Naive thymus-derived CD8-positive, alpha-beta T cell (primary cell): Measurements from ENCODE around the gene ERAP2. TPM values are rescaled to one million over a fixed set of nuclear protein-coding genes. Genes with fewer than 3 reads are reported as not detected.

ENCODE experiments used
- ATAC-seq, 2 donors: fragments of 150-1000 bp; cut with Tn5 transposase in 1 of 2; sonication (Bioruptor Pico), chemical (Tn5 transposase) in 1 of 2; 1 replicate in 1 of 2; 2 replicates in 1 of 2; pipeline ENCODE4 v1.10.0; 2021; ENCODE audit warnings: mild to moderate bottlenecking in 2 of 2, moderate library complexity in 2 of 2
- POLR2A ChIA-PET: fragments of 350-600 bp; sonication (Branson Sonifier 250); formaldehyde crosslinking; loops from one replicate; lab custom pipeline; 2021; ENCODE audit warnings: antibody characterized with exemption; lab: Charles Lee
- DNase-seq, 10 donors: peaks; one replicate each; pipeline versions ENCODE4 v3.0.0 to v3.0.0-alpha.2; 2020 to 2022
- H3K27ac Mint-ChIP-seq, 10 donors: one replicate each; pipeline ENCODE4 v1.8.0; 2020 to 2022; ENCODE audit warnings: mild to moderate bottlenecking in 10 of 10, mixed read lengths in 10 of 10, moderate library complexity in 4 of 10, inconsistent platforms in 1 of 10
- H3K27me3 Mint-ChIP-seq, 5 donors: one replicate each; pipeline ENCODE4 v1.8.0; 2021 to 2022; ENCODE audit warnings: mixed read lengths in 5 of 5
- H3K36me3 Mint-ChIP-seq, 3 donors: one replicate each; pipeline ENCODE4 v1.8.0; 2020 to 2022; ENCODE audit warnings: mixed read lengths in 3 of 3, mild to moderate bottlenecking in 2 of 3, inconsistent platforms in 1 of 3
- H3K4me1 Mint-ChIP-seq, 4 donors: one replicate each; pipeline ENCODE4 v1.8.0; 2021 to 2022; ENCODE audit warnings: mixed read lengths in 4 of 4
- H3K4me3 Mint-ChIP-seq, 10 donors: one replicate each; pipeline ENCODE4 v1.8.0; 2020 to 2022; ENCODE audit warnings: mild to moderate bottlenecking in 10 of 10, mixed read lengths in 10 of 10, moderate library complexity in 6 of 10, inconsistent platforms in 1 of 10
- H3K9me3 Mint-ChIP-seq, 9 donors: one replicate each; pipeline ENCODE4 v1.8.0; 2020 to 2022; ENCODE audit warnings: mixed read lengths in 9 of 9, mild to moderate bottlenecking in 3 of 9, inconsistent platforms in 1 of 9, moderate library complexity in 1 of 9
- polyA plus RNA-seq, 3 donors: library from polyadenylated mRNA; unstranded; fragments of 300-500 nt; fragmentation: Illumina TruSeq; gene quantifications; one replicate each; pipeline ENCODE4 v1.2.3, GENCODE V29; 2021
- total RNA-seq, 8 experiments: library from RNA in 2 of 8; stranded (reverse) in 2 of 8; gene quantifications; one replicate each; pipeline ENCODE4 v1.2.3 and lab custom pipeline; 2021 to 2026

The ERAP2 gene
- total and polyA plus RNA-seq, 5 experiments from 2014 or later: 6.4 to 126 (median 82.9) TPM

- POLR2A ChIA-PET: no interaction called here
- DNase-seq: no peak
- H3K27me3 Mint-ChIP-seq: no peaks in the 10 kb centered on the region
These were observed 4.3 kb downstream of the ERAP2 start for GRCh38 chr5:96880444-96881164.

GRCh38 chr5:96881511-96882115 lies 5.3 kb downstream of the ERAP2 start:
- POLR2A ChIA-PET: no interaction called here
- no peak for ATAC-seq

More at GRCh38 chr5:96880444-96881164, 4.3 kb downstream of the ERAP2 start:
- peaks cover 16 to 59% (median 52%) of the 10 kb centered on the region in 3 donors for H3K36me3 Mint-ChIP-seq
- H3K4me1 Mint-ChIP-seq: peaks cover 42 to 88% (median 74%) of the 10 kb centered on the region in 4 donors
- ATAC-seq: no peak
- peak overlapping the region; percentile 60 to 85 (median 78) for H3K4me3 Mint-ChIP-seq
- no peaks in the 10 kb centered on the region for H3K9me3 Mint-ChIP-seq
- H3K27ac Mint-ChIP-seq: peak overlapping the region; percentile 23 to 83 (median 70)

GRCh38 chr5:96883871-96884270 lies 7.6 kb downstream of the ERAP2 start:
- Mint-ChIP-seq H3K27me3 (no peaks in the 10 kb centered on the region), H3K27ac (peak overlapping the region; percentile 24 to 90 (median 76)), H3K9me3 (no peaks in the 10 kb centered on the region), H3K4me1 (peaks cover 41 to 79% (median 75%) of the 10 kb centered on the region in 4 donors), H3K4me3 (peak overlapping the region in 8 of 10 donors; percentile 34 to 85 (median 73)), H3K36me3 (peaks cover 16 to 79% (median 62%) of the 10 kb centered on the region in 3 donors)
- POLR2A ChIA-PET: interaction anchor here (1.4 to 1.7 kb wide), 2 partner anchors 40 to 76 kb away, joined by 4 read pairs; partner anchors contain the start of gene ERAP1
- no peak for DNase-seq
- ATAC-seq: no peak

More at GRCh38 chr5:96881511-96882115, 5.3 kb downstream of the ERAP2 start:
- no peak for DNase-seq
- Mint-ChIP-seq H3K4me3 (peak overlapping the region; percentile 60 to 85 (median 78)), H3K36me3 (peaks cover 16 to 66% (median 56%) of the 10 kb centered on the region in 3 donors), H3K9me3 (no peaks in the 10 kb centered on the region), H3K27ac (peak overlapping the region; percentile 58 to 83 (median 71)), H3K27me3 (no peaks in the 10 kb centered on the region), H3K4me1 (peaks cover 41 to 89% (median 79%) of the 10 kb centered on the region in 4 donors)

GRCh38 chr5:96884995-96885394 lies 8.7 kb downstream of the ERAP2 start:
- DNase-seq: no peak
- no peaks in the 10 kb centered on the region for H3K27me3 Mint-ChIP-seq
- POLR2A ChIA-PET: interaction anchor here (1.2 to 1.7 kb wide), 5 partner anchors 8 to 77 kb away, joined by 3 to 16 read pairs (median 4); partner anchors contain the start of genes ERAP1, ERAP2 and LNPEP
- H3K36me3 Mint-ChIP-seq: peaks cover 19 to 83% (median 66%) of the 10 kb centered on the region in 3 donors
- H3K9me3 Mint-ChIP-seq: no peaks in the 10 kb centered on the region
- no peak for ATAC-seq
- H3K4me3 Mint-ChIP-seq: peak overlapping the region in 7 of 10 donors; percentile 37 to 83 (median 75)
- H3K4me1 Mint-ChIP-seq: peaks cover 36 to 76% (median 73%) of the 10 kb centered on the region in 4 donors
- H3K27ac Mint-ChIP-seq: peak overlapping the region; percentile 88 to 99 (median 94)

GRCh38 chr5:96885518-96886338 lies 9.4 kb downstream of the ERAP2 start:
- peak in 5 of 10 donors; percentile 16 to 73 (median 32) for DNase-seq
- POLR2A ChIA-PET: interaction anchor here (1.2 to 1.7 kb wide), 4 partner anchors 9 to 50 kb away, joined by 3 to 16 read pairs (median 5); partner anchors contain the start of genes ERAP2 and LNPEP
- Mint-ChIP-seq H3K4me1 (peaks cover 28 to 69% (median 65%) of the 10 kb centered on the region in 4 donors), H3K27ac (peak overlapping the region; percentile 88 to 99 (median 95)), H3K4me3 (peak overlapping the region; percentile 61 to 83 (median 74)), H3K9me3 (no peaks in the 10 kb centered on the region), H3K27me3 (no peaks in the 10 kb centered on the region), H3K36me3 (peaks cover 11 to 83% (median 59%) of the 10 kb centered on the region in 3 donors)
- ATAC-seq: peak; percentile 90 to 97

GRCh38 chr5:96893342-96893741 lies 17.0 kb downstream of the ERAP2 start:
- Mint-ChIP-seq H3K27me3 (no peaks in the 10 kb centered on the region), H3K4me3 (peak overlapping the region in 1 of 10 donors; percentile 23), H3K36me3 (peaks cover 14 to 90% (median 37%) of the 10 kb centered on the region in 3 donors), H3K27ac (peak overlapping the region; percentile 9 to 95 (median 74)), H3K4me1 (peaks cover 23 to 63% (median 45%) of the 10 kb centered on the region in 4 donors), H3K9me3 (no peaks in the 10 kb centered on the region)
- ATAC-seq (peak in 1 of 2 donors; percentile 37), DNase-seq (no peak)
- POLR2A ChIA-PET: interaction anchor here (0.9 to 1.4 kb wide), 4 partner anchors 16 to 43 kb away, joined by 3 to 9 read pairs (median 3); partner anchors contain the start of gene LNPEP

- DNase-seq (peak in 3 of 10 donors; percentile 34 to 66 (median 64)), ATAC-seq (peak; percentile 80 to 81)
- H3K36me3 Mint-ChIP-seq: peaks cover 6 to 91% (median 34%) of the 10 kb centered on the region in 3 donors
- peaks cover 28 to 71% (median 46%) of the 10 kb centered on the region in 4 donors for H3K4me1 Mint-ChIP-seq
- peak overlapping the region; percentile 48 to 86 (median 78) for H3K4me3 Mint-ChIP-seq
- H3K27ac Mint-ChIP-seq: peak overlapping the region; percentile 72 to 95 (median 88)
- H3K9me3 Mint-ChIP-seq: no peaks in the 10 kb centered on the region
- no peaks in the 10 kb centered on the region for H3K27me3 Mint-ChIP-seq
- POLR2A ChIA-PET: interaction anchor here (0.8 to 2.1 kb wide), 12 partner anchors 11 to 234 kb away, joined by 3 to 10 read pairs (median 5); partner anchors contain the start of genes CAST, ERAP1, ERAP2 and LNPEP
These were observed 20.0 kb downstream of the ERAP2 start for GRCh38 chr5:96896276-96896675.

- Mint-ChIP-seq H3K4me3 (peak overlapping the region; percentile 48 to 86 (median 78)), H3K36me3 (peaks cover 6 to 91% (median 38%) of the 10 kb centered on the region in 3 donors)
These were observed 20.5 kb downstream of the ERAP2 start for GRCh38 chr5:96896806-96897205.

GRCh38 chr5:96901384-96901783 lies 25.1 kb downstream of the ERAP2 start:
- no peaks in the 10 kb centered on the region for H3K9me3 Mint-ChIP-seq
- H3K27me3 Mint-ChIP-seq: no peaks in the 10 kb centered on the region
- H3K4me3 Mint-ChIP-seq: no peak overlapping the region
- H3K27ac Mint-ChIP-seq: peak overlapping the region in 8 of 10 donors; percentile 41 to 86 (median 70)
- ATAC-seq (no peak), DNase-seq (no peak)
- POLR2A ChIA-PET: interaction anchor here (1.6 kb wide), 1 partner anchor 10 kb away, joined by 4 read pairs; no protein-coding TSS in a partner anchor
- H3K36me3 Mint-ChIP-seq: peaks cover 0 to 95% (median 33%) of the 10 kb centered on the region in 3 donors
- H3K4me1 Mint-ChIP-seq: peaks cover 13 to 51% (median 28%) of the 10 kb centered on the region in 4 donors

More at GRCh38 chr5:96896806-96897205, 20.5 kb downstream of the ERAP2 start:
- DNase-seq (no peak), ATAC-seq (peak; percentile 52 to 60)
- Mint-ChIP-seq H3K9me3 (no peaks in the 10 kb centered on the region), H3K27me3 (no peaks in the 10 kb centered on the region), H3K4me1 (peaks cover 29 to 76% (median 47%) of the 10 kb centered on the region in 4 donors), H3K27ac (peak overlapping the region; percentile 72 to 95 (median 88))
- POLR2A ChIA-PET: interaction anchor here (0.8 to 2.1 kb wide), 12 partner anchors 11 to 235 kb away, joined by 3 to 10 read pairs (median 5); partner anchors contain the start of genes CAST, ERAP1, ERAP2 and LNPEP

- H3K4me3 Mint-ChIP-seq: no peak overlapping the region
- H3K36me3 Mint-ChIP-seq: peaks cover 0 to 95% (median 31%) of the 10 kb centered on the region in 3 donors
- no peaks in the 10 kb centered on the region for H3K9me3 Mint-ChIP-seq
- H3K27ac Mint-ChIP-seq: peak overlapping the region in 5 of 10 donors; percentile 51 to 86 (median 73)
- POLR2A ChIA-PET: no interaction called here
- no peak for ATAC-seq
- no peak for DNase-seq
- H3K4me1 Mint-ChIP-seq: peaks cover 13 to 47% (median 25%) of the 10 kb centered on the region in 4 donors
- H3K27me3 Mint-ChIP-seq: no peaks in the 10 kb centered on the region
These were observed 25.5 kb downstream of the ERAP2 start for GRCh38 chr5:96901841-96902240.

GRCh38 chr5:96902876-96903275 lies 26.6 kb downstream of the ERAP2 start:
- H3K36me3 Mint-ChIP-seq: peaks cover 0 to 89% (median 32%) of the 10 kb centered on the region in 3 donors

More at GRCh38 chr5:96902876-96903275, 26.6 kb downstream of the ERAP2 start:
- DNase-seq (no peak), ATAC-seq (no peak)
- no peaks in the 10 kb centered on the region for H3K9me3 Mint-ChIP-seq
- H3K4me3 Mint-ChIP-seq: no peak overlapping the region
- H3K27me3 Mint-ChIP-seq: no peaks in the 10 kb centered on the region
- POLR2A ChIA-PET: interaction anchor here (0.7 to 1.0 kb wide), 2 partner anchors 27 to 113 kb away, joined by 3 read pairs; partner anchors contain the start of gene ERAP2
- H3K4me1 Mint-ChIP-seq: peaks cover 8 to 40% (median 19%) of the 10 kb centered on the region in 4 donors
- H3K27ac Mint-ChIP-seq: no peak overlapping the region
